Posterior vena cava (tissue), 2 donors: ENCODE data around the gene DDX51. TPM values are rescaled to one million over a fixed set of nuclear protein-coding genes. Genes with fewer than 3 reads are reported as not detected.
A peak's percentile ranks its signal among the peaks of the same experiment; 100 is the strongest.

Source experiments
- DNase-seq: peaks from one replicate; pipeline ENCODE4 v3.0.0-alpha.2; 2020; ENCODE audit warnings: low spot score
- intact Hi-C, 2 donors: fragments of 100-400 bp; cut with DNase I; formaldehyde crosslinking; loops; one replicate each; pipeline versions ENCODE4 v1.14.1 to v1.14.2; 2022 to 2023
- total RNA-seq, 2 donors: library from RNA; stranded (reverse); fragmentation: NEBNext Ultra II Directional; extraction: Animal tissue kit (Norgen Biotek cat#: 25700); gene quantifications; one replicate each; pipeline ENCODE4 v1.2.1, GENCODE V29; 2021
- donor health status: DM: yes; HTN: yes; CAD: no.
- donor health status: DM: yes; HTN: yes; CAD: no.

Gene DDX51
- total RNA-seq, 2 donors from 2014 or later: 9.7 to 10.2 TPM

GRCh38 chr12:132133952-132134652 is 10.0 kb downstream of the DDX51 start:
- peak; percentile 81 for DNase-seq

GRCh38 chr12:132132609-132133430 is 11.3 kb downstream of the DDX51 start:
- intact Hi-C loops: no loop called here

More at GRCh38 chr12:132133952-132134652, 10.0 kb downstream of the DDX51 start:
- intact Hi-C loops: no loop called here

GRCh38 chr12:132131952-132132351 is 12.2 kb downstream of the DDX51 start:
- peak; percentile 68 for DNase-seq

More at GRCh38 chr12:132132609-132133430, 11.3 kb downstream of the DDX51 start:
- DNase-seq: peak; percentile 67

GRCh38 chr12:132131229-132131628 is 12.9 kb downstream of the DDX51 start:
- DNase-seq: peak; percentile 58
- intact Hi-C loops: no loop called here

More at GRCh38 chr12:132131952-132132351, 12.2 kb downstream of the DDX51 start:
- intact Hi-C loops: no loop called here

- intact Hi-C loops: no loop called here
- DNase-seq: peak; percentile 63
Measured at GRCh38 chr12:132130690-132131089, 13.4 kb downstream of the DDX51 start.

- intact Hi-C loops: no loop called here
- peak; percentile 44 for DNase-seq
Measured at GRCh38 chr12:132129007-132129406, 15.1 kb downstream of the DDX51 start.

GRCh38 chr12:132127041-132127440 is 17.1 kb downstream of the DDX51 start:
- peak; percentile 28 for DNase-seq
- intact Hi-C loops: no loop called here

- intact Hi-C loops: no loop called here
- peak; percentile 46 for DNase-seq
Measured at GRCh38 chr12:132125736-132126135, 18.4 kb downstream of the DDX51 start.

GRCh38 chr12:132124766-132125425 is 19.2 kb downstream of the DDX51 start:
- peak; percentile 81 for DNase-seq
- intact Hi-C loops: loop anchor here in 1 of 2 donors (5.0 kb wide), 1 partner anchor 1228 kb away; no protein-coding TSS in a partner anchor

GRCh38 chr12:132123970-132124765 is 20.0 kb downstream of the DDX51 start:
- intact Hi-C loops: loop anchor here in 1 of 2 donors (5.0 kb wide), 1 partner anchor 1227 kb away; no protein-coding TSS in a partner anchor
- DNase-seq: peak; percentile 1

- intact Hi-C loops: loop anchor here in 1 of 2 donors (5.0 kb wide), 1 partner anchor 1224 kb away; no protein-coding TSS in a partner anchor
Measured at GRCh38 chr12:132121283-132121682, 22.8 kb downstream of the DDX51 start.

GRCh38 chr12:132118876-132119275 is 25.2 kb downstream of the DDX51 start:
- intact Hi-C loops: no loop called here

More at GRCh38 chr12:132121283-132121682, 22.8 kb downstream of the DDX51 start:
- peak; percentile 30 for DNase-seq

GRCh38 chr12:132117558-132117875 is 26.6 kb downstream of the DDX51 start:
- intact Hi-C loops: no loop called here

More at GRCh38 chr12:132118876-132119275, 25.2 kb downstream of the DDX51 start:
- peak; percentile 52 for DNase-seq

GRCh38 chr12:132116709-132117557 is 27.2 kb downstream of the DDX51 start:
- DNase-seq: peak; percentile 73
- intact Hi-C loops: no loop called here

More at GRCh38 chr12:132117558-132117875, 26.6 kb downstream of the DDX51 start:
- no peak for DNase-seq

GRCh38 chr12:132115500-132115899 is 28.6 kb downstream of the DDX51 start:
- DNase-seq: peak; percentile 66
- intact Hi-C loops: no loop called here

- DNase-seq: peak; percentile 54
- intact Hi-C loops: no loop called here
Measured at GRCh38 chr12:132114667-132115066, 29.5 kb downstream of the DDX51 start.

- DNase-seq: no peak
- intact Hi-C loops: no loop called here
Measured at GRCh38 chr12:132111654-132112304, 32.3 kb downstream of the DDX51 start.
